ENCODE results near the gene TMEM61. TPM values are rescaled to one million over a fixed set of nuclear protein-coding genes. Genes with fewer than 3 reads are reported as not detected.

The TMEM61 gene
- 0.89 TPM in 1 of 2 replicates, not detected in the other for total RNA-seq

GRCh38 chr1:54980528-54981241 lies at the start of gene TMEM61:
TMEM61 (plus strand) TSS chr1:54980628; CDS start chr1:54981066, 438 bp downstream.

GRCh38 chr1:54998677-54999076 lies 18.2 kb downstream of the TMEM61 start, which contains the start of gene BSND:
BSND (plus strand) TSS chr1:54998933; CDS start chr1:54999187, 254 bp downstream.

GRCh38 chr1:55039342-55040082 lies 59.1 kb downstream of the TMEM61 start, which contains the start of gene PCSK9:
PCSK9 (plus strand) TSS chr1:55039548; CDS start chr1:55039838, 290 bp downstream.

Other genes starting within 250 kb of the TMEM61 start
- 5.5 and 9.0 TPM in 2 replicates for gene PARS2, start 216.1 kb upstream of the TMEM61 start, total RNA-seq
- under 0.01 and 0.76 TPM in 2 replicates for gene TTC22, start 179.3 kb upstream of the TMEM61 start, total RNA-seq
- gene DHCR24, start 93.4 kb upstream of the TMEM61 start, total RNA-seq = 269 and 355 TPM in 2 replicates
- not detected in 2 replicates for gene BSND, start 18.3 kb downstream of the TMEM61 start, total RNA-seq
- 20.0 and 20.9 TPM in 2 replicates for gene PCSK9, start 58.9 kb downstream of the TMEM61 start, total RNA-seq
- 20.0 and 23.6 TPM in 2 replicates for gene USP24, start 234.7 kb downstream of the TMEM61 start, total RNA-seq